ENCODE measurements around the gene IFNA4. TPM values are rescaled to one million over a fixed set of nuclear protein-coding genes. Genes with fewer than 3 reads are reported as not detected.

The IFNA4 gene
- total RNA-seq, 1 donor from 2014 or later = not detected

GRCh38 chr9:21144603-21145002 lies 42.8 kb downstream of the IFNA4 start:
- H3K4me1 Mint-ChIP-seq (ENCODE audit: low read depth) = no peaks in the 10 kb centered on the region
- H3K27ac Mint-ChIP-seq = no peak overlapping the region
- no peaks in the 10 kb centered on the region for H3K36me3 Mint-ChIP-seq (ENCODE audit: insufficient read depth)
- no peak for TF ChIP-seq CTCF (IDR thresholded peaks at IDR 0.05; ENCODE audit: unreplicated experiment)
- DNase-seq (ENCODE audit: low spot score, unreplicated experiment) = no peak
- no peak overlapping the region for H3K4me3 Mint-ChIP-seq (ENCODE audit: low read depth)
- peaks cover 11% of the 10 kb centered on the region for H3K9me3 Mint-ChIP-seq (ENCODE audit: low read depth)
- H3K27me3 Mint-ChIP-seq = no peaks in the 10 kb centered on the region

GRCh38 chr9:21141427-21141882 lies 45.9 kb downstream of the IFNA4 start, which contains the start of gene IFNW1:
TSS of gene IFNW1 (minus strand) at chr9:21141832. CDS start at chr9:21141570, 262 bp downstream.
- H3K36me3 Mint-ChIP-seq (ENCODE audit: insufficient read depth) = no peaks in the 10 kb centered on the region
- H3K4me3 Mint-ChIP-seq (ENCODE audit: low read depth) = no peak within 1 kb of the TSS
- no peak within 1 kb of the TSS for H3K27ac Mint-ChIP-seq
- H3K27me3 Mint-ChIP-seq = no peaks in the 10 kb centered on the region
- no peaks in the 10 kb centered on the region for H3K4me1 Mint-ChIP-seq (ENCODE audit: low read depth)
- no peaks in the 10 kb centered on the region for H3K9me3 Mint-ChIP-seq (ENCODE audit: low read depth)
- no peak for TF ChIP-seq CTCF (IDR thresholded peaks at IDR 0.05; ENCODE audit: unreplicated experiment)
- no peak for DNase-seq (ENCODE audit: low spot score, unreplicated experiment)

DNA sequence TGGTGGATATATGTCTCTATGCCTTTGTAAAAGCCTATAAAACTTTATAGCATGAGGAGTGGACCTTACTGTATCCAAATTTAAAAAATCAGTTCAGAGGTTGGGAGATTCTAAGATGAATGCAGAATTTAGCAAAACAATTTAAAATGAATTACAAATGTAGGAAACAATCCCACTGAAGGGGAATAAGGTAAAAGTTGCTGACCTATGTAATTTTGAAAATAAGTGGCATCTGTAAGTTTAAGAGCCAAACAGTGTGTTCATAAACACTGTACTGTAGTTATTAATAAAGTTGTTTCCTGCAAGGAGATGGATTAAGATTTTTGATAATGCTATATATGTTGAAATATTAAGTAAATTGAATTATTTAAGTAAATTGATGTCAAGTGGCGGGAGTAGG lies 50.4 kb downstream of the IFNA4 start:
- TF ChIP-seq CTCF (IDR thresholded peaks at IDR 0.05; ENCODE audit: unreplicated experiment) = no peak
- H3K4me1 Mint-ChIP-seq (ENCODE audit: low read depth) = no peaks in the 10 kb centered on the region
- no peaks in the 10 kb centered on the region for H3K36me3 Mint-ChIP-seq (ENCODE audit: insufficient read depth)

More for the DNA sequence above, 50.4 kb downstream of the IFNA4 start:
- Mint-ChIP-seq H3K4me3 (ENCODE audit: low read depth) (no peak overlapping the region), H3K27ac (no peak overlapping the region), H3K9me3 (ENCODE audit: low read depth) (no peaks in the 10 kb centered on the region), H3K27me3 (peaks cover 5% of the 10 kb centered on the region)
- no peak for DNase-seq (ENCODE audit: low spot score, unreplicated experiment)

Other genes with a start within 250 kb of the IFNA4 start
- 0.72 and 0.80 TPM in 2 replicates for gene HACD4, start 155.9 kb downstream of the IFNA4 start, total RNA-seq
- gene IFNB1, start 109.6 kb downstream of the IFNA4 start, total RNA-seq = not detected in 2 replicates
- not detected in 2 replicates for gene IFNW1, start 45.8 kb downstream of the IFNA4 start, total RNA-seq
- gene IFNA21, start 20.9 kb downstream of the IFNA4 start, total RNA-seq = not detected in 2 replicates
- gene IFNA7, start 14.6 kb upstream of the IFNA4 start, total RNA-seq = not detected in 2 replicates
- not detected in 2 replicates for gene IFNA10, start 19.6 kb upstream of the IFNA4 start, total RNA-seq
- not detected in 2 replicates for gene IFNA16, start 29.7 kb upstream of the IFNA4 start, total RNA-seq
- gene IFNA17, start 40.6 kb upstream of the IFNA4 start, total RNA-seq = not detected in 2 replicates
- not detected in 2 replicates for gene IFNA14, start 52.4 kb upstream of the IFNA4 start, total RNA-seq
- gene IFNA5, start 117.7 kb upstream of the IFNA4 start, total RNA-seq = not detected in 2 replicates
- gene KLHL9, start 147.8 kb upstream of the IFNA4 start, total RNA-seq = 35.5 and 35.9 TPM in 2 replicates
- not detected in 2 replicates for gene IFNA6, start 163.3 kb upstream of the IFNA4 start, total RNA-seq
- not detected in 2 replicates for gene IFNA13, start 180.5 kb upstream of the IFNA4 start, total RNA-seq
- not detected in 2 replicates for gene IFNA2, start 197.8 kb upstream of the IFNA4 start, total RNA-seq
- not detected in 2 replicates for gene IFNA8, start 221.5 kb upstream of the IFNA4 start, total RNA-seq

Data from progenitor cell of endocrine pancreas (in vitro differentiated cells).